GM18520 (cell line): Measurements from ENCODE around the gene MXRA8.
"Not testable (repeated sequence)": the region's sequence is repeated elsewhere in the genome, so short reads cannot be mapped to it uniquely, and the experiment has no call there.

Source experiments
- ATAC-seq: cut with Tn5 transposase; IDR thresholded peaks from one replicate; pipeline ENCODE4 v1.9.1; 2021; ENCODE audit not compliant: unreplicated experiment

Gene MXRA8

GRCh38 chr1:1393428-1393827 is 35.1 kb upstream of the MXRA8 start:
- ATAC-seq: no peak

- no peak for ATAC-seq
Measured at GRCh38 chr1:1393014-1393413, 34.7 kb upstream of the MXRA8 start.

GRCh38 chr1:1391225-1391624 is 32.9 kb upstream of the MXRA8 start:
- ATAC-seq: no peak

- no peak for ATAC-seq
Measured at GRCh38 chr1:1390675-1391074, 32.3 kb upstream of the MXRA8 start.

GRCh38 chr1:1388078-1388472 is 29.7 kb upstream of the MXRA8 start:
- no peak for ATAC-seq

GRCh38 chr1:1387098-1388077 is 29.0 kb upstream of the MXRA8 start:
- no peak for ATAC-seq

- ATAC-seq: no peak
Measured at GRCh38 chr1:1385931-1386330, 27.6 kb upstream of the MXRA8 start.

- not testable (repeated sequence) for ATAC-seq
Measured at GRCh38 chr1:1385339-1385738, 27.0 kb upstream of the MXRA8 start.

GRCh38 chr1:1381294-1381693 is 22.9 kb upstream of the MXRA8 start:
- no peak for ATAC-seq

- no peak for ATAC-seq
Measured at GRCh38 chr1:1380860-1381259, 22.5 kb upstream of the MXRA8 start.

GRCh38 chr1:1377540-1378205 is 19.3 kb upstream of the MXRA8 start:
- ATAC-seq: no peak

GRCh38 chr1:1376551-1377226 is 18.3 kb upstream of the MXRA8 start:
- no peak for ATAC-seq

- ATAC-seq: peak; percentile 96
Measured at GRCh38 chr1:1374929-1375662, 16.7 kb upstream of the MXRA8 start, which contains the start of gene AURKAIP1. Gene AURKAIP1 (minus strand): TSS chr1:1375207. CDS start chr1:1374756, 451 bp downstream.

GRCh38 chr1:1374589-1374928 is 16.2 kb upstream of the MXRA8 start:
- no peak for ATAC-seq

- no peak for ATAC-seq
Measured at GRCh38 chr1:1373815-1374588, 15.6 kb upstream of the MXRA8 start.

GRCh38 chr1:1373051-1373814 is 14.9 kb upstream of the MXRA8 start:
- no peak for ATAC-seq

GRCh38 chr1:1371746-1372711 is 13.7 kb upstream of the MXRA8 start:
- ATAC-seq: no peak

GRCh38 chr1:1371364-1371745 is 13.0 kb upstream of the MXRA8 start:
- no peak for ATAC-seq
